Activated CD4-positive, alpha-beta memory T cell treated with anti-CD3 and anti-CD28 coated beads for 36 hours (primary cell): ENCODE data around the gene HTRA2. TPM values are rescaled to one million over a fixed set of nuclear protein-coding genes. Genes with fewer than 3 reads are reported as not detected.

Experiments used
- total RNA-seq, 2 experiments: library from RNA; stranded (reverse); gene quantifications; one replicate each; pipeline ENCODE4 v1.2.3, GENCODE V29; 2021

Gene HTRA2
- total RNA-seq, 2 experiments from 2014 or later: 70.6 to 72.3 TPM

Other genes starting within 250 kb of the HTRA2 start
- 1 to 10 TPM; 2.9 to 3.1 TPM for gene SLC4A5, start 186.5 kb upstream of the HTRA2 start, total RNA-seq
- gene DCTN1, start 149.6 kb upstream of the HTRA2 start, total RNA-seq: 10 to 100 TPM; 75.6 to 79.5 TPM
- gene C2orf81, start 108.3 kb upstream of the HTRA2 start, total RNA-seq: 1 to 10 TPM; 2.4 to 2.8 TPM
- gene WDR54, start 108.2 kb upstream of the HTRA2 start, total RNA-seq: 100 to 1,000 TPM; 101 TPM
- gene RTKN, start 88.0 kb upstream of the HTRA2 start, total RNA-seq: 1 to 10 TPM; 1.4 to 1.6 TPM
- gene INO80B, start 74.8 kb upstream of the HTRA2 start, total RNA-seq: 10 to 100 TPM; 32.8 to 35.0 TPM
- 10 to 100 TPM; 32.9 to 35.9 TPM for gene WBP1, start 71.5 kb upstream of the HTRA2 start, total RNA-seq
- 10 to 100 TPM; 56.5 to 58.2 TPM for gene MOGS, start 64.6 kb upstream of the HTRA2 start, total RNA-seq
- 100 to 1,000 TPM; 117 to 121 TPM for gene MRPL53, start 57.3 kb upstream of the HTRA2 start, total RNA-seq
- 10 to 100 TPM; 10.1 to 10.8 TPM for gene CCDC142, start 46.9 kb upstream of the HTRA2 start, total RNA-seq
- 10 to 100 TPM; 27.3 to 29.1 TPM for gene TTC31, start 46.9 kb upstream of the HTRA2 start, total RNA-seq
- gene LBX2, start 30.3 kb upstream of the HTRA2 start, total RNA-seq: under 1 TPM; 0.52 to 0.63 TPM
- gene PCGF1, start 22.2 kb upstream of the HTRA2 start, total RNA-seq: 10 to 100 TPM; 22.6 to 26.0 TPM
- gene TLX2, start 15.5 kb upstream of the HTRA2 start, total RNA-seq: under 1 TPM; 0.52 to 0.94 TPM
- gene DQX1, start 3.7 kb upstream of the HTRA2 start, total RNA-seq: under 1 TPM; 0.33 to 0.56 TPM
- 10 to 100 TPM; 92.1 to 98.0 TPM for gene AUP1, start 227 bp upstream of the HTRA2 start, total RNA-seq
- 1 to 10 TPM in 1 of 2 experiments, under 1 TPM in 1; 0.90 to 1.1 TPM for gene LOXL3, start 24.0 kb downstream of the HTRA2 start, total RNA-seq
- gene DOK1, start 24.8 kb downstream of the HTRA2 start, total RNA-seq: 10 to 100 TPM; 23.1 to 24.5 TPM
- not detected for gene M1AP, start 118.4 kb downstream of the HTRA2 start, total RNA-seq
- gene SEMA4F, start 124.3 kb downstream of the HTRA2 start, total RNA-seq: 1 to 10 TPM; 7.7 to 7.9 TPM